ENCODE results near the gene C1orf159.

DNA sequence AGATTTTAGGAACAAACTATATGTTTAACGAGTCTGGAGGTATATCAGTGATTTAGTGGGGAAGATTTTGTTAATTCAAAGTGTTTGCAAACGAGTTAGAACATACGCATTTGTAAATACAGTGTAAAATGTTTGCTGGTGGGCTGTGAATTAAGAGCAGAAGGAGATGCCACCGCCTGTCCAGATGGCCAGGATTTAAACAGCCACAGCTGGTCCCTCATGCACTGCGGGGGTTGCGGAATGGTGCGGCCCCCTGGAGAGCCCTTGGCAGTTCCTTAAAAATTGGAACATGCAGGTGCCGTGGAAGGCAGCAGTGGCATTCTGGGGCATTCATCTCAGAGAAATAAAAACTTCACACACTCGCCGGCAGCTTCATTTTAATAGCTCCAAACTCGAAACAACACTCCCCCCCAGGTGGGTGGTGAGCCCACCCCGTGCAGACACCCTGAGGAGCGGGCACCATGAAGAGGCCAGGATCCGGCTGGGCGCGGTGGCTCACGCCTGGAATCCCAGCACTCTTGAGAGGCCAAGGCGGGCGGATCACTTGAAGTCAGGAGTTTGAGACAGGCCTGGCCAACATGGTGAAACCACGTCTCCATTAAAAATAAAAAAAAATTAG is 3.5 kb upstream of the C1orf159 start:
- TF ChIP-seq, protein P1, sequence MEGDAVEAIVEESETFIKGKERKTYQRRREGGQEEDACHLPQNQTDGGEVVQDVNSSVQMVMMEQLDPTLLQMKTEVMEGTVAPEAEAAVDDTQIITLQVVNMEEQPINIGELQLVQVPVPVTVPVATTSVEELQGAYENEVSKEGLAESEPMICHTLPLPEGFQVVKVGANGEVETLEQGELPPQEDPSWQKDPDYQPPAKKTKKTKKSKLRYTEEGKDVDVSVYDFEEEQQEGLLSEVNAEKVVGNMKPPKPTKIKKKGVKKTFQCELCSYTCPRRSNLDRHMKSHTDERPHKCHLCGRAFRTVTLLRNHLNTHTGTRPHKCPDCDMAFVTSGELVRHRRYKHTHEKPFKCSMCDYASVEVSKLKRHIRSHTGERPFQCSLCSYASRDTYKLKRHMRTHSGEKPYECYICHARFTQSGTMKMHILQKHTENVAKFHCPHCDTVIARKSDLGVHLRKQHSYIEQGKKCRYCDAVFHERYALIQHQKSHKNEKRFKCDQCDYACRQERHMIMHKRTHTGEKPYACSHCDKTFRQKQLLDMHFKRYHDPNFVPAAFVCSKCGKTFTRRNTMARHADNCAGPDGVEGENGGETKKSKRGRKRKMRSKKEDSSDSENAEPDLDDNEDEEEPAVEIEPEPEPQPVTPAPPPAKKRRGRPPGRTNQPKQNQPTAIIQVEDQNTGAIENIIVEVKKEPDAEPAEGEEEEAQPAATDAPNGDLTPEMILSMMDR (IDR thresholded peaks at IDR 0.05) = no peak
- TF ChIP-seq EZH2 (IDR thresholded peaks at IDR 0.05) = no peak

All from neural progenitor cell (in vitro differentiated cells).